Lower leg skin (tissue), 3 donors: ENCODE data around the gene ZNF366.

Experiments
- POLR2A ChIP-seq, 2 donors: fragments of 450-650 bp; IDR thresholded peaks; one replicate each; pipeline ENCODE4 v1.6.1; 2016 to 2017; ENCODE audit warnings: antibody characterized with exemption in 2 of 2, mild to moderate bottlenecking in 1 of 2, moderate library complexity in 1 of 2
- TF ChIP-seq, protein P1 (sequence below), 3 donors: fragments of 450-650 bp; IDR thresholded peaks; one replicate each; pipeline ENCODE4 v1.5.1; 2016; ENCODE audit warnings: antibody characterized with exemption in 3 of 3, mild to moderate bottlenecking in 3 of 3, moderate library complexity in 2 of 3

DNA sequence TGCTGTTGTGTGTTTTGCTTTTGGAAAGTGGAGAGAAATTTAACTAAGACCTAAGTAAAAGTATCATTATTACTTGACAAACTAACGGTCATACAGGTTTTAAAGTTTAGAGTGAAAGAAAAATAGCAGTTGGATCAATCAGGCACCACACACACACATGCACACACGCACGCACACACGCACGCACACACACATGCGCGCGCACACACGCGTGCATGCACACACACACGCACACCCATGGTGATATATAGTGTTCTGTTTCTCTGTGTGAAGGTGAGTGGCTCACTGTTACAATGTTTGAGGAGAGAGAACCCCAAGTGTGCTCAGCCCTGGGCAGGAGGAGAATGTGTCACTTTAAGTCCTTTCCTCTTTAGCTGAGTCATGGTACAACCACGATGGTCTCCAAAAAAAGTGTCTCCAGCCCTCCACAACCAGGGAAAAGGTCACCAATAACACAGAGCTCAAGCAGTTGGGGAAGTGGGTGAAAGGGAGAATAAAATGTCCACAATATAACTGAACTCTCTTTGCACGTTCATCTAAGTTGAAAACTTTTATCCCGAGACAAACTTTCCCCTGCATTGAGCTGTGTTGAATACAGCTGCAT, 3.2 kb downstream of the ZNF366 start:
- TF ChIP-seq, protein P1, sequence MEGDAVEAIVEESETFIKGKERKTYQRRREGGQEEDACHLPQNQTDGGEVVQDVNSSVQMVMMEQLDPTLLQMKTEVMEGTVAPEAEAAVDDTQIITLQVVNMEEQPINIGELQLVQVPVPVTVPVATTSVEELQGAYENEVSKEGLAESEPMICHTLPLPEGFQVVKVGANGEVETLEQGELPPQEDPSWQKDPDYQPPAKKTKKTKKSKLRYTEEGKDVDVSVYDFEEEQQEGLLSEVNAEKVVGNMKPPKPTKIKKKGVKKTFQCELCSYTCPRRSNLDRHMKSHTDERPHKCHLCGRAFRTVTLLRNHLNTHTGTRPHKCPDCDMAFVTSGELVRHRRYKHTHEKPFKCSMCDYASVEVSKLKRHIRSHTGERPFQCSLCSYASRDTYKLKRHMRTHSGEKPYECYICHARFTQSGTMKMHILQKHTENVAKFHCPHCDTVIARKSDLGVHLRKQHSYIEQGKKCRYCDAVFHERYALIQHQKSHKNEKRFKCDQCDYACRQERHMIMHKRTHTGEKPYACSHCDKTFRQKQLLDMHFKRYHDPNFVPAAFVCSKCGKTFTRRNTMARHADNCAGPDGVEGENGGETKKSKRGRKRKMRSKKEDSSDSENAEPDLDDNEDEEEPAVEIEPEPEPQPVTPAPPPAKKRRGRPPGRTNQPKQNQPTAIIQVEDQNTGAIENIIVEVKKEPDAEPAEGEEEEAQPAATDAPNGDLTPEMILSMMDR (IDR thresholded peaks at IDR 0.05): no peak
- TF ChIP-seq POLR2A (IDR thresholded peaks at IDR 0.05): no peak
